Nephron progenitor cell (in vitro differentiated cells): ENCODE results near the gene UBQLN4.

Source experiments
- DNase-seq: peaks from one replicate; pipeline ENCODE4 v3.0.0; 2021
- H3K27ac Mint-ChIP-seq: 2 replicates; pipeline ENCODE4 v1.8.0; 2021; ENCODE audit warnings: mild to moderate bottlenecking, moderate library complexity, mixed read lengths
- H3K27me3 Mint-ChIP-seq: 2 replicates; pipeline ENCODE4 v1.8.0; 2021; ENCODE audit warnings: mild to moderate bottlenecking, low read depth, mixed read lengths; ENCODE audit not compliant: poor library complexity
- H3K36me3 Mint-ChIP-seq: 2 replicates; pipeline ENCODE4 v1.8.0; 2021; ENCODE audit warnings: low read depth, mixed read lengths
- H3K4me1 Mint-ChIP-seq: 2 replicates; pipeline ENCODE4 v1.8.0; 2021; ENCODE audit warnings: mixed read lengths
- H3K4me3 Mint-ChIP-seq: 2 replicates; pipeline ENCODE4 v1.8.0; 2021; ENCODE audit warnings: mild to moderate bottlenecking, moderate library complexity, mixed read lengths
- H3K9me3 Mint-ChIP-seq: 2 replicates; pipeline ENCODE4 v1.8.0; 2021; ENCODE audit warnings: mild to moderate bottlenecking, moderate library complexity, mixed read lengths
- CTCF ChIP-seq: fragments of 200-600 bp; sonication (generic); IDR thresholded peaks from 2 replicates; pipeline ENCODE4 v1.5.0; 2021; ENCODE audit warnings: antibody characterized with exemption

UBQLN4 gene

GRCh38 chr1:156024801-156025200, 28.8 kb downstream of the UBQLN4 start:
- no peak for TF ChIP-seq CTCF
- H3K27ac Mint-ChIP-seq, result no peak overlapping the region
- no peaks in the 10 kb centered on the region for H3K9me3 Mint-ChIP-seq
- DNase-seq, result no peak
- peaks cover 6% of the 10 kb centered on the region for H3K36me3 Mint-ChIP-seq
- peaks cover 15% of the 10 kb centered on the region for H3K27me3 Mint-ChIP-seq
- H3K4me3 Mint-ChIP-seq, result no peak overlapping the region
- peaks cover 17% of the 10 kb centered on the region for H3K4me1 Mint-ChIP-seq

- Mint-ChIP-seq H3K27me3 (peaks cover 15% of the 10 kb centered on the region), H3K4me3 (no peak overlapping the region), H3K4me1 (peaks cover 32% of the 10 kb centered on the region), H3K36me3 (peaks cover 34% of the 10 kb centered on the region), H3K9me3 (no peaks in the 10 kb centered on the region), H3K27ac (no peak overlapping the region)
- no peak for DNase-seq
- TF ChIP-seq CTCF, result no peak
These were observed 31.6 kb downstream of the UBQLN4 start for GRCh38 chr1:156021954-156022353.

GRCh38 chr1:156021093-156021428, 32.5 kb downstream of the UBQLN4 start:
- peaks cover 15% of the 10 kb centered on the region for H3K27me3 Mint-ChIP-seq
- H3K4me3 Mint-ChIP-seq, result peak overlapping the region; percentile 94
- TF ChIP-seq CTCF, result no peak
- H3K4me1 Mint-ChIP-seq, result peaks cover 30% of the 10 kb centered on the region
- no peak overlapping the region for H3K27ac Mint-ChIP-seq
- DNase-seq, result no peak
- H3K36me3 Mint-ChIP-seq, result peaks cover 43% of the 10 kb centered on the region
- no peaks in the 10 kb centered on the region for H3K9me3 Mint-ChIP-seq

- TF ChIP-seq CTCF, result no peak
- peak within 1 kb of the TSS; percentile 94 for H3K4me3 Mint-ChIP-seq
- no peaks in the 10 kb centered on the region for H3K9me3 Mint-ChIP-seq
- peak; percentile 82 for DNase-seq
- H3K27ac Mint-ChIP-seq, result peak within 1 kb of the TSS; percentile 93
- H3K27me3 Mint-ChIP-seq, result peaks cover 15% of the 10 kb centered on the region
- H3K4me1 Mint-ChIP-seq, result peaks cover 27% of the 10 kb centered on the region
- peaks cover 43% of the 10 kb centered on the region for H3K36me3 Mint-ChIP-seq
These were observed 33.1 kb downstream of the UBQLN4 start, which contains the start of gene SSR2 for GRCh38 chr1:156020293-156021092. Gene SSR2, minus strand, starts transcription at chr1:156020951. Its CDS starts 784 bp downstream, at chr1:156020167.

- Mint-ChIP-seq H3K4me3 (peak overlapping the region; percentile 94), H3K36me3 (peaks cover 45% of the 10 kb centered on the region), H3K27me3 (peaks cover 15% of the 10 kb centered on the region), H3K27ac (peak overlapping the region; percentile 93), H3K4me1 (peaks cover 27% of the 10 kb centered on the region), H3K9me3 (no peaks in the 10 kb centered on the region)
- no peak for DNase-seq
- no peak for TF ChIP-seq CTCF
These were observed 33.7 kb downstream of the UBQLN4 start for GRCh38 chr1:156019946-156020292.

- no peak for DNase-seq
- peak overlapping the region; percentile 66 for H3K27ac Mint-ChIP-seq
- no peaks in the 10 kb centered on the region for H3K9me3 Mint-ChIP-seq
- no peak for TF ChIP-seq CTCF
- H3K4me3 Mint-ChIP-seq, result no peak overlapping the region
- H3K4me1 Mint-ChIP-seq, result peaks cover 27% of the 10 kb centered on the region
- peaks cover 85% of the 10 kb centered on the region for H3K36me3 Mint-ChIP-seq
- no peaks in the 10 kb centered on the region for H3K27me3 Mint-ChIP-seq
These were observed 38.8 kb downstream of the UBQLN4 start for GRCh38 chr1:156014829-156015228.
